Endothelial cell of umbilical vein (primary cell): ENCODE data around the gene TMBIM6.

Experiments used
- EZH2 ChIP-seq: IDR thresholded peaks from 2 replicates; pipeline ENCODE4 v1.6.1; 2012; ENCODE audit warnings: borderline replicate concordance, low read depth, mild to moderate bottlenecking, moderate library complexity, low read length, inconsistent platforms; ENCODE audit not compliant: severe bottlenecking
- FOS ChIP-seq: IDR thresholded peaks from 2 replicates; pipeline ENCODE4 v1.6.1; 2011; ENCODE audit warnings: mild to moderate bottlenecking, low read length, moderate library complexity, borderline replicate concordance; ENCODE audit not compliant: insufficient read depth
- GATA2 ChIP-seq: IDR thresholded peaks from 2 replicates; pipeline ENCODE4 v1.7.0; 2011; ENCODE audit warnings: low read depth, mild to moderate bottlenecking, moderate library complexity, mixed read lengths, low read length; ENCODE audit not compliant: insufficient read length, insufficient read depth
- JUN ChIP-seq: IDR thresholded peaks from 2 replicates; pipeline ENCODE4 v1.6.1; 2011; ENCODE audit warnings: borderline replicate concordance, low read depth; ENCODE audit not compliant: insufficient read length, insufficient read depth
- MYC ChIP-seq: IDR thresholded peaks from one replicate; pipeline ENCODE4 v1.6.1; 2011; ENCODE audit warnings: mild to moderate bottlenecking, low read depth, low read length
- POLR2A ChIP-seq: IDR thresholded peaks from 2 replicates; pipeline ENCODE4 v1.6.1; 2012; ENCODE audit warnings: low read depth, mild to moderate bottlenecking, control low read depth, low read length
- POLR2AphosphoS5 ChIP-seq: IDR thresholded peaks from 2 replicates; pipeline ENCODE4 v1.6.1; 2012; ENCODE audit warnings: low read depth, mild to moderate bottlenecking, control low read depth, low read length, moderate library complexity; ENCODE audit not compliant: insufficient read depth
- TF ChIP-seq, protein P1 (sequence below), 2 donors: IDR thresholded peaks; 1 replicate in 1 of 2; 2 replicates in 1 of 2; pipeline ENCODE4 v1.5.1; 2011; ENCODE audit warnings: low read length in 2 of 2, mild to moderate bottlenecking in 2 of 2, moderate library complexity in 2 of 2, control low read depth in 1 of 2, inconsistent platforms in 1 of 2, low read depth in 1 of 2; ENCODE audit not compliant: insufficient read depth in 1 of 2; ENCODE audit errors: extremely low read depth in 1 of 2
- TF ChIP-seq, protein P2 (sequence below): IDR thresholded peaks from 2 replicates; pipeline ENCODE4 v1.6.1; 2011; ENCODE audit not compliant: insufficient read depth, insufficient read length

DNA sequence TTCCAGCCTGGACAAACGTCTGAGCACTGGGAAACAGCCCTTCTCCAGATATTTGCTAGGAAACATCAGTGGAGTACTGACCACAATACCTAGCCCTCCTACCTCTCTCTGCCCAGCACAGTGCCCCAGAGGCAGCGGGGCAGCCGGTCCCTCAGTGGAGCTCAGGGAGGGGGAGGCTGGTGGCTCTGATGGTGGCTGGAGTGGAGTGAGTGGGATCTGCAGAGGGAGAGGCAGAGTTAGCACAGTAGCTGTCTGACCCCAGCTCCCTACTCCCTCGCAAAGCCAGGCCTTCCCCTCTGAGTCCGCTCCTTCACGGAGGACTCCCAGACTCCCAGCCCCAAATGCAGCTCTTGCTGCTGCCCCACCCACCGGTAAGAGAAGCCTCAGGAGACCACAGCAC lies 56.9 kb downstream of the TMBIM6 start:
- TF ChIP-seq JUN = no peak
- TF ChIP-seq, protein P1, sequence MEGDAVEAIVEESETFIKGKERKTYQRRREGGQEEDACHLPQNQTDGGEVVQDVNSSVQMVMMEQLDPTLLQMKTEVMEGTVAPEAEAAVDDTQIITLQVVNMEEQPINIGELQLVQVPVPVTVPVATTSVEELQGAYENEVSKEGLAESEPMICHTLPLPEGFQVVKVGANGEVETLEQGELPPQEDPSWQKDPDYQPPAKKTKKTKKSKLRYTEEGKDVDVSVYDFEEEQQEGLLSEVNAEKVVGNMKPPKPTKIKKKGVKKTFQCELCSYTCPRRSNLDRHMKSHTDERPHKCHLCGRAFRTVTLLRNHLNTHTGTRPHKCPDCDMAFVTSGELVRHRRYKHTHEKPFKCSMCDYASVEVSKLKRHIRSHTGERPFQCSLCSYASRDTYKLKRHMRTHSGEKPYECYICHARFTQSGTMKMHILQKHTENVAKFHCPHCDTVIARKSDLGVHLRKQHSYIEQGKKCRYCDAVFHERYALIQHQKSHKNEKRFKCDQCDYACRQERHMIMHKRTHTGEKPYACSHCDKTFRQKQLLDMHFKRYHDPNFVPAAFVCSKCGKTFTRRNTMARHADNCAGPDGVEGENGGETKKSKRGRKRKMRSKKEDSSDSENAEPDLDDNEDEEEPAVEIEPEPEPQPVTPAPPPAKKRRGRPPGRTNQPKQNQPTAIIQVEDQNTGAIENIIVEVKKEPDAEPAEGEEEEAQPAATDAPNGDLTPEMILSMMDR (IDR thresholded peaks at IDR 0.05; ENCODE audit: extremely low read depth in 1 of 2, insufficient read depth in 1 of 2, low read depth in 1 of 2, low read length in 2 of 2) = no peak
- TF ChIP-seq EZH2 = no peak
- TF ChIP-seq GATA2 = no peak
- TF ChIP-seq FOS = no peak
- no peak for TF ChIP-seq POLR2AphosphoS5
- no peak for TF ChIP-seq POLR2A
- no peak for TF ChIP-seq MYC
- TF ChIP-seq, protein P2, sequence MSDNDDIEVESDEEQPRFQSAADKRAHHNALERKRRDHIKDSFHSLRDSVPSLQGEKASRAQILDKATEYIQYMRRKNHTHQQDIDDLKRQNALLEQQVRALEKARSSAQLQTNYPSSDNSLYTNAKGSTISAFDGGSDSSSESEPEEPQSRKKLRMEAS = no peak
